NCI-H2196 treated with DMSO at 0.1 percent for 48 hours (cell line): Measurements from ENCODE around the gene APOBEC3F.
"Not testable (repeated sequence)": the region's sequence is repeated elsewhere in the genome, so short reads cannot be mapped to it uniquely, and the experiment has no call there.

Experiments used
- DNase-seq: peaks from one replicate; lab custom pipeline; 2025; ENCODE audit not compliant: unreplicated experiment; lab: John Stamatoyannopoulos, UW

APOBEC3F gene

GRCh38 chr22:39068033-39068785, 27.5 kb downstream of the APOBEC3F start:
- no peak for DNase-seq

DNA sequence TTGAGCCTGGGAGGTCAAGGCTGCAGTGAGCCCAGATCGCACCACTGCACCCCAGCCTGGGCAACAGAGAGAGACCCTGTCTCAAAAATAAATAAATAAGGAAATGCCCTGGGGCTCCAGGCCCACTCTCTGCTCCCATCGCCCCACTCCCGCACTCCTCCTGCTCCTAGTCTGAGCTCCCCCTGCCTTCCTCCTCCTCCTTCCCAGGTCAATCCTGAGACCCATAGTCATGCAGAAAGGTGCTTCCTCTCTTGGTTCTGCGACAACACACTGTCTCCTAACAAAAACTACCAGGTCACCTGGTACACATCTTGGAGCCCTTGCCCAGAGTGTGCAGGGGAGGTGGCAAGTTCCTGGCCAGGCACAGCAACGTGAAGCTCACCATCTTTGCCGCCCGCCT, 29.5 kb downstream of the APOBEC3F start:
- no peak for DNase-seq

DNA sequence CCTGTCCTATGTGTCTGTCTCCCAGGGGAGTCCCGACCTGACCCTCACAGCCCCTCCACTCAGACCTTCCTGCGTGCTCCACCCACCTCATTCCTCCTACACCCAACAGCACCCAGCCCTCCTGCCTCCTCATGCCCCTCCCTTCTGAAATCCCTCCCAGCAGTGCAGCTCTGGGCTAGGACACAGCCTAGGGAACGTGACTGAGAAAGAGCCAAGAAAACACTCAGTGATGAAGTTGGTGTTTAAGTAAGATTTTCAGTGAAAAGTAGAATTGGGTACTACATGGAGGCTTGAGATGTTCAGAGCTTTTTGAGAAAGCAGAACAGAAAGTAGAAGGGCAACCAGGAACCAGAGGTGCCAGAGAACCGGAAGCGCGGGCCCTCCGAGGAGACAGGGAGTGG, 31.9 kb downstream of the APOBEC3F start:
- not testable (repeated sequence) for DNase-seq

DNA sequence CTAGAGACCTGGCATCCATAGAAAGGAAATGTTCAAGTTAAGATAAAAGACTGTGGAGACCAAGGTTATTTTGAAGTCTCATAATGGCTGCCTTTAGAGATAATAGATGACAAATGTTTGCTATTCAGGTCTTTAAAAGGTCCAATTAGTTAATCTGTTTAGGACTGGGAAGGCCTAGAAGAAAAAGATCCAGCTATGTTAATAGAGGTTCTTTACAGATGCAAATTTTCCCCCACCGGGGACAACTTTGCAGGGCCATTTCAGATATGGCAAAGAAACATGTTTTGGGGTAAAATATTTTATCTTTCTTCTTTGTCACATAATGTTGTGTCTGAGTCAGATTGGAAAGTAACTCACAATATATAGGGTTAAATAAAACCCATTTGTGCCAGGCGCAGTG, 33.3 kb downstream of the APOBEC3F start:
- DNase-seq = no peak

DNA sequence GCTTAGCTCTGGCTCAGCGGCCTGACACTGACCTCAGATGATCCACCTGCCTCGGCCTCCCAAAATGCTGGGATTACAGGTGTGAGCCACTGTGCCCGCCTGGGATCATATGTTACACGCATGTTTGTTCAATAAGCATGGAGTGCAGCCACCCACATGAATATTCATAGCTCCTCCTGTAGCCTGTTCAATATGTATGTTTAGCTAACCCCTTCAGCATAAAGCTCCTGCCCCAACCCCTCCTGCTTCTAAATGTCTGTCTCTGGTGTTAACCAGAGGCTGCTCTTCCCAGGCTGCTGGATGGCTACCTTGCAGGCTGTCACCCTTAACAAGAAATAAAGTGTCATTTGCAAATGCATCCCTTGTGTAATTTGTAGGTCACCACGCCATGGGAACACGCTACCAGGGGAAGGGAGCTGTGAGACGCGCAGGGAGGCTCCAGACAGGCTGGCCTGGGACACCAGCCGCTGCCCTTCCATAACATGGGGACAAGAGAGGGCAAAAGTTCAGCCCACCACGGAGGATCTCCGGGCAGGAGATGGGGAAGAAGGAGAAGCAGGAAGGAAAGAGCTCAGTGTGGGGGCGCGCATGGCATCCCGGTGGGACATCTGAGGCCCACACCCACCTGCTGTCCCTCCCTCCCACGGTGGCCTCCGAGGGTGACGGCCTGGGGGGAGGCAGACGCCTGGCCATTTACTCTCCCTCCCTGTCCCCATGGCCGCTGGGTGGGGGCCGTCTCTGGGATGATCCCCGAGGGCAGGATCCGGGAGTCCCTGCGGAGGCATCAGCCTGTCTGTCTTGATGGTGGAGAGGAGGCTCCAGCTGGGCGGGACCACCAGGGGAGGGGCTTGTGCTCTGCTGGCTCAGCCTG, 35.7 kb downstream of the APOBEC3F start:
- not testable (repeated sequence) for DNase-seq

- not testable (repeated sequence) for DNase-seq
Observed at GRCh38 chr22:39077026-39077840, 36.6 kb downstream of the APOBEC3F start, which contains the start of gene APOBEC3G. TSS of gene APOBEC3G (plus strand) at chr22:39077275. CDS start at chr22:39077362, 87 bp downstream.

- DNase-seq = not testable (repeated sequence)
Observed at GRCh38 chr22:39077912-39078311, 37.2 kb downstream of the APOBEC3F start.

DNA sequence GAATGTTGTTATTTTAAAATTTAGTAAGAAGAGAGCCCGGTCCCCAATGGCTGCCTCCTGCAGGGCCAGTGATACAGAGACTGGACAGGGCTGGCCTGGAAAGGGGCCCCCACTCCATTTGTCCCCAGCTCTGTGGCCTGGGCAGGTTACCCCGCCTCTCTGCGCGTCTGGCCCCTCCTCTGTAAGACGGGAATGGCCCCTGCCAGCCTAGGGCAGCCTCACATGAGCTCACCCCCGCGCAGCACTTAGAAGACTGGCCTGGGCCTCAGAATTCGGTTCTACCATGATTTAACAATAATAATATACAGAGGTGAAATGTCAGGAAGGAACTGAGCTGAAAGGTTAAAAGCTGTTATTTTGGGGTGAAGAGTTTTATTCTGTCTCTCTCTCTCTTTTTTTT, 37.7 kb downstream of the APOBEC3F start:
- DNase-seq = no peak

DNA sequence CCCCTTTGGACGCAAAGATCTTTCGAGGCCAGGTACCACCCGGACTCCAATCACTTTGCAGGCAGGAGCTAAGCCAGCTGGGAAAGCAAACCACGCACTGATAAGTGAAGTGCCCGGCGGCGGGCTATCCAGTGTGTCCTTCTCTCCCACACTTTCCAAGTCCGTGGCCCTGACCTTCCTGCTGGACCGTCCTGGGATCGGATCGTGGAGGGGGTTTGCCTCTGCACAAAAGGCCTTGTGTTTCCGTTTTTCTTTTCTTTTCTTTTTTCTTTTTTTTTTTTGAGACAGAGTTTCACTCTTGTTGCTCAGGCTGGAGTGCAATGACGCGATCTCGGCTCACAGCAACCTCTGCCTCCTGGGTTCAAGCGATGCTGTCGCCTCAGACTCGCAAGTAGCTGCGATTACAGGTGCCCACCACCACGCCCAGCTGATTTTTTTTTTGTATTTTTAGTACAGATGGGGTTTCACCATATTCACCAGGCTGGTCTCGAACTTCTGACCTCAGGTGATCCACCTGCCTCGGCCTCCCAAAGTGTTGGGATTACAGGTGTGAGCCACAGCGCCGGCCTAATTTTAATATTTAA, 38.5 kb downstream of the APOBEC3F start:
- DNase-seq = not testable (repeated sequence)

GRCh38 chr22:39080052-39080762, 39.5 kb downstream of the APOBEC3F start:
- no peak for DNase-seq

- DNase-seq = no peak
Observed at GRCh38 chr22:39081016-39081415, 40.4 kb downstream of the APOBEC3F start.

DNA sequence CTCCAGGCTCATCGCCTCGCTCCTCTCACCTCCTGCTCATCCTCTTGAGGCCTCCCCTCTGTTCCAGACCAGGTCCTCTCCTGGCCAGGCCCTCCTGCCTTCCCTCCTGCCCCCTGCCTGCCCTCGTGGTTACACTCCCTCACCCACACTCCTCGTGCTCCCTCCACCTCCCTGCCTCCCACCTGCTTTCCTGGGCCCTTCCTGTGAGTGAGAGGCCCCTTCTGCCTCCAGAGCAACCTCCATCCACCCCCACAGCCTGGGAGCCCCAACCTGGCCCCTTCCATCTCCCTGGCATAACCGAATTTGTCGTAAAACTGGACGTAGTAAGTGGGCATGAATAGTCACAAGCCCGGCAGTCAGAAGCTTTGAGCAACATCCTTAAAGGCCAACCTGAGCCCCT, 40.9 kb downstream of the APOBEC3F start:
- no peak for DNase-seq

DNA sequence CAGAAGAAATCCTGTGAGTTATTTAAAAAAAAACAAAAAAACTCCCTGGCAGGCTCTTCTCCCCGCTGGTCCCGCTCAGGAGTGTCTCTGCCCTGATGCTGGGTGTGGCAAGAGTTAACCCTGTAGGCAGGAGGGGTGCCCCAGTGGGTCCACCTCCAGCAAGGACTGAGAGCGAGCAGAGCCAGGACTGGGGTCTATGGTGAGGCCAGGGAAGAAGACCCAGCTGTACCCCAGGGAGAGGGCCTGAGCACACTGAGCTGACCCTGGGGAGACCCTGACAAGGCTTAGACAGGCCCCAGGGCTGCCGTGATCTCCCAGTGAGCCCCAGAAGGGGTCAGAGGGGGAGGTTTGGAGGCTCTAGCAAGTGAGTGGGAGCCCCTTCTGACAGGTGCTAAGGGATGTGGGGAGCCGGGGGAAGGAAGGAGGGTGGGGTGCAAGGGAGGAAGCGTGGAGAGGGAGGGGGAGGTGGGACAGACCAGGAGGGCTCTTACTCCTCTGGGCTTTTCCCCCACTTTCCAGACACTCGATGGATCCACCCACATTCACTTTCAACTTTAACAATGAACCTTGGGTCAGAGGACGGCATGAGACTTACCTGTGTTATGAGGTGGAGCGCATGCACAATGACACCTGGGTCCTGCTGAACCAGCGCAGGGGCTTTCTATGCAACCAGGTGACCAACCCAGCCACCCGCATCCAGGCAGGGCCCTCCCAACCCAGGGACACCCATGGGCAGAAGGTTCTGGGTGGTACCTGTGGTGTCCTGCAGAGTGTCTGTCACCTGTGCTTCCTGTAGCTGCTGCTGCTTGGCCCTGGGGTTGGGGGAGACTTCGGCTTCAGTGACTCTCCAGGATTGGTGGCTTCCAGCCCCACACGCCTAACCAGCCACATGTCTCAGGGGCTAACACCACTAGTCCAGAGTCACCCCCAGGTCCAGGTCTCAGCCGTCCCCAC, 42.8 kb downstream of the APOBEC3F start:
- no peak for DNase-seq

DNA sequence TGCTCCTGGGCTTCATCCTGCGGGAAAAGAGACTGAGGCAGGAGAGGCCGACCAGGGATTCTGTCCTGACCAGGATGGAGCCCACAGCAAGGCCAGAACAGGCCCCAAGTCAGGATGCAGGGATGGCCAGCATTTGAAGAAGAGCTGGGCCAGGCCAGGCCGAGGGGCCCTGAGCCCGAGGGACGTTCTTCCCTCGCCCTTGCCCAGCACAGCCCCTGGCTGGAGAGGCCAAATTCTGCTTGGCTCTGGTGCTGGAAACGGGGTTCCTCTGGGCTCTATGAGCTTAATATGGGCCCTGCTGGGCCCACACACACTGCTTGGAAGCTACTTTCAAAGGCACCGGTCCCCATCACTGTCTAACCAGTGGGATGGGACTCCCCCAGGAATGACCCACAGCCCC, 44.0 kb downstream of the APOBEC3F start:
- DNase-seq = no peak

DNA sequence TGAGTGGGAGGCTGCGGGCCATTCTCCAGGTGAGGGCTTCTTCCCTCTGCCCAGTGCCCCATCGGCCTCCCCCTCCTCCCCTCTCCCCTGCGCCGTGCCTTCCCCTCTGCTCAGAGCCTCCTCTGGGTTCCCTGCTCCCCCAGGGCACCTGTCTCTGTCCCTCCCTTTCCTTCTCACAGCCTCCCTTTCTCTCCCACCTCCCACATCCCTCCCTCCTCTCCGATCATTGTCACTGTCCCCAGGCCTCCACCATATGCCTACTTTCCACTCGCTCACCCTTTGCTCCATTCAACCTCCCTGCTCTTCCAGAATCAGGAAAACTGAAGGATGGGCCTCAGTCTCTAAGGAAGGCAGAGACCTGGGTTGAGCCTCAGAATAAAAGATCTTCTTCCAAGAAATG, 46.4 kb downstream of the APOBEC3F start:
- DNase-seq = no peak

DNA sequence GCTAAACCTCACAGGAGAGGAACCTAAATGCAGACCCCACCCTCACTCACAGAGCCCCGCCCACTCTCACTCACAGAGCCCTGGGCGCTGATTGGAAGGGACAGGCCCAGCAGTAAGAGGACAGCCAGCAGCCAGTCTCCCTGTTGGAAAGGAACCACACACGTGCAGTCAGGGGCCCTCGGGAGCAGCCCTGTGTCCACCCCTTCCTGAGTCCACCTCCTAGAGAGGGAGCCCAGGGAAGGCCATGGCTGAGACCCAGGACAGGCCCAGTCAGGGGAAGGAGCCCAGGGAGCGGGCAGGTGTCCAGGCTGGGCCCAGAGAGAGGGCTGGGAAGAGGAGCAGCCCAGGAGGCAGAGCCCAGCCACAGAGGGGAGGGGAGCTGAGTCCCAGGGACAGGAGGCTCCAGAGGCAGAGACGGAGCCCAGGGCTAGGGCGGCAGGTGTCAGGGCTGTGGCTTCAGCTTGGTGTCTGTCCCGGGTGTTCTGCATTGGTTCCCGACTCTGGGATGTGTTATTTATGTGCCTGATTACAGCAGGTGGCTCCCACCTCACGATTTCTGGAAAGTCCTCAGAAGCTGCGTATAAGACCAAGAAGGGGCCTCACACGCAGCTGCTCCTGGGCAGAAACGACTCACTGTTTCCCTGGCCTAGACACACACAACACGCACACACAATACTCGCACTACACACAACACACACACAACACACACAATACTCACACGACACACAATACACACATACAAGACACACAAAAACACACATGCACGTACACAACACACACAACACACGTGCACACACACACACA, 47.4 kb downstream of the APOBEC3F start:
- DNase-seq = no peak

DNA sequence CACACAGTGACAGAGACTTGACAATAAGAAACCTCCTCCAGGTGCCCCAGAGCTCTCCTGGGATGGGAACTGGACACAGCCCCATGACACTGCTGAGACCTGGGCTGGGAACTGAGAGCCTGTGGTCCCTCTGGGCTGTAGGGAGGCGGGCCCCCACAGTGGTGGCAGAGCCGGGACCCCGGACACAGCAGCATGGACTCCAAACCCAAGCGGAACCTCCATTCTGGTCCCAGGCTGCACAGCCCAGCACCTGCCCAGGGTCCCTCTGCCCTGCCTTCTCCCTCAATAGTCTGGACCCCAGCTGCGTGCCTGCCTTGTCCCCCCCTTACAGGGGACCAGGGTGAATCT, 48.0 kb downstream of the APOBEC3F start:
- DNase-seq = no peak

DNA sequence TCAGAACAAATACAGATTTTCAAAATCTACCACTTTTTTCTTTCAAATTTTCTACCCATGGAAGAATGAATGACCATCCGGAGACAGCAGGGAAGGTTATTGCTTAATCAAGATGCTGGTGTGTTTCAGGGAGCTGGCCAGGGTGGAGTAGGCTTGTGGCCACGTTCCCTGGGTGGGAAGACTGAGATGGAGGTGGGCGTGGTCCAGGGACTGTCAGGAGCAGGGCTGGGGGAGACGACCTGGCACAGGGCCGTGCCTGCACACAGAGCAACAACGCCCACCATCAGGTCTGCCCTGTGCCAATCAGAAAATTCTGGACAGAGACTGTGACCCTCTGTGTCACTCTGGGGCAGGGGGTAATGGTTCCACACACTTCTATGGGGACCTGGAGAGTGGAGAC, 49.3 kb downstream of the APOBEC3F start:
- no peak for DNase-seq
